Activated CD4-positive, alpha-beta T cell treated with anti-CD3 and anti-CD28 coated beads for 1 hour (primary cell): ENCODE results near the gene OIP5.
"Not testable (repeated sequence)": the region's sequence is repeated elsewhere in the genome, so short reads cannot be mapped to it uniquely, and the experiment has no call there.

Experiments used
- DNase-seq: peaks from one replicate; pipeline ENCODE4 v3.0.0-alpha.2; 2020

OIP5 gene

DNA sequence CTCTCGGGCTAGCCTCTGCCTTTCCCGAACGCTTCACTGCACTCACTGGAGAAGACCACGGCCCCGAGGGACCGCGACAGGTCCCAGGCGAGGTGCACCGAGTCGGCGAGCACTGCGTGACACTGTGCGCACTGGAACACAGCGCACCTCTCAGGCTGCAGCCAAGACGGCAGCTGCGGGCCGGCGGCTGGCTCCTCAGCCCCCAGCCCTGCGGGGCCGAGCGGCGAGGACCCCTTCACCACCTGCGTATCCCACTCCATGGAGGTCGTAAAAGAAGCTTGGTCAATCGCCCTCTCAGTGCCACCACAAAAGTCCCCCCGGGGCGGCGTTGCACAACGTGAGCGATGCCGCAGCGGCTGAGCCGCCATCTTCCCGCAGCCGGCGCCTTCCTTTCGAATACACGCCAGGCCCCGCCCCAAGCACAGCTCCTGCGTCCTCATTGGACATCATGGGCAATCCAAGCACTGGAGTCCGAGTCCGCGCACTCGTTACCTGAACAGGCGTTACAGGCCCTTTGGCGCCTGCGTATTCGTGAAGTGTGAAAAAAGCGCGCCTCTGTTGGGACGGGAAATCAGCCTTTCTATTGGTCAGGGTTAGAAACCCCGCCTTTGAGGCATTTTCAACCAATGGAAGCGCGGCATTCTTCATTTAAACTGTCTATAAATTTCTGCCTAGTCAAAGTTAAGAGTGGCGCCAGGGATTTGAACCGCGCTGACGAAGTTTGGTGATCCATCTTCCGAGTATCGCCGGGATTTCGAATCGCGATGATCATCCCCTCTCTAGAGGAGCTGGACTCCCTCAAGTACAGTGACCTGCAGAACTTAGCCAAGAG lies at the start of gene OIP5, which contains the start of gene NUSAP1:
Gene OIP5, minus strand, starts transcription at position 398 of the 832 bp plus-strand sequence. Its CDS starts 30 bp downstream, at position 368.
Gene NUSAP1, plus strand, starts transcription at position 688 of the 832 bp plus-strand sequence. Its CDS starts 77 bp downstream, at position 765.
- DNase-seq, result peak; percentile 96

DNA sequence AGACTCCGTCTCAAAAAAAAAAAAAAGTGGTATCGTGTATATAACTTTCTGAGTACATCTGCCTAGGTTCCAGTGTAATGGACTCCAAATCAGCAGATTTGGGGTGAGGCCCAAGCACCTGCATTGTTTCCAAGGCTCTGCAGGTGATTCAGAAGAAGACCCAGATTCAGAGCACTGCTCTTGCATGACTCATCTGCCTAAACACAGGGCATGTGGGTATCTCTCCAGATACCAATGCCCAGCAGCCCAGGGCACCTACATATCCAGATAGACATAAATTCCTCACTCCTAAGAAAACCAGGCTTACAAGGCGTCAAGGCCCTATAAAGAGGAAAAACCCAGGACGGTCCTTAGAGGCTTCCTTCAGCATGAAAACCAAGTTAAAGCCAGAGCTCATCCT lies 45.6 kb upstream of the OIP5 start:
- no peak for DNase-seq

DNA sequence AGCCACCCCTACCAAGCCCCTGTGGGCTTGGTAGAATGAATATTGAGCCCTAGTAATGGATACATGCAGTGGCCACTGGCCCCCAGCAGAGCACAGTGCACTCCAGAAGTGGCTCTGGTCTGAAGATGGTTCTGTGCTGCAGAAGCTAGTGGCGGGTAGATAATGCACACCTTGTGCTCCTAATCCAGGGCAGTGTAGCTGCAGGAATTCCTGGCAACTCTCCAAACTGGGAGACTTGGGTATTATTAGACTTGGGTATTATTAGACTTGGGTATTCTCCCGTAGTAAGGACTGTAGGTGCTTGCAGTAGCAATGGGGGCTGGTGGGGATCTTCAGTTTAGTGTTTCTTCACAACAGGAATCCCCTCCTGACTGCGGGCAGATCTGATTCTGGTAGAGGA lies 35.0 kb upstream of the OIP5 start:
- DNase-seq, result no peak

DNA sequence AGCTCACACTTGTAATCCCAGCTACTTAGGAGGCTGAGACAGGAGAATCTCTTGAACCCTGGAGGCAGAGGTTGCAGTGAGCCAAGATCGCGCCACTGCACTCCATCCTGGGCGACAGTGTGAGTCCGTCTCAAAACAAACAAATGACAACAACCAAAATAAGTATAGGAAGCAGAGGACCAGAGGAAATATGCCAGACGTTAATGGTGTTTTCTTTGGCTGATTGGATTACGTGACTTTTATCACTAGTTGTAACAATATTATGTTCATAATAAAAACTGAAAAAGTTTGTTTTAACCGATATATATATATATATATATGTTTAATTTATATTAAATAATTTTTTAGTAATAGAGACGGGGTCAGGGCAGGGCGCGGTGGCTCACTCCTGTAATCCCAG lies 22.0 kb upstream of the OIP5 start:
- no peak for DNase-seq

DNA sequence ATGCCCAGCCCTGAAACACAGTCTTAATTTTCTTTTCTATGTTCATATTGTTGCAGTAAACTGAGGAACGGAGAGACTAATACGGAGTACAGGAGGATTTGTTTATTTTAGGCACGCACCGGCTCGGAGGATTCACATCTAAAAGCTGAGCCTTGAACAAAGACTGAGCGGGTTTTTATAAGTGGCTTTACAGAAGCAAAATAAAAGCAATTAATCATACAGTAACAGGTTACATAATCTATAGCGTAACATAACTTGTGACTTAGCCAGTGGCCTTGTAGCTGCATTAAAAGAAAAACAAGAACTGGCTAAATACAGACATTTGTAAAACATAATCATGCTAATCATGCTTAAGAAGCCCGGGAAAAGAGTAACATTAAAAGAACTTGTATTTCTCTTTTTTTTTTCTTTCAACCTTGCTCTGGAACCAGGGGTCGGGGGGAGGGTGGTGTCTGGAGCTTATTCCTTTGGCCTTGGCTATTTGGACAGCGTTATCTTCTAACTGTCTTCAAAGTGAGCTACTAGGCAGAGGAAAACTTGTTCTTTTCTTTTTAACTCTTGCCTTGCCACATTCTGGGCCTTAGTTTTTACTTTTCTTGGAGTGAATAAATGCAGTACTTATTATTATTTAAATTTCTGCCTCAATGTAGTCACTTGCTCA lies 17.8 kb upstream of the OIP5 start:
- DNase-seq, result no peak

DNA sequence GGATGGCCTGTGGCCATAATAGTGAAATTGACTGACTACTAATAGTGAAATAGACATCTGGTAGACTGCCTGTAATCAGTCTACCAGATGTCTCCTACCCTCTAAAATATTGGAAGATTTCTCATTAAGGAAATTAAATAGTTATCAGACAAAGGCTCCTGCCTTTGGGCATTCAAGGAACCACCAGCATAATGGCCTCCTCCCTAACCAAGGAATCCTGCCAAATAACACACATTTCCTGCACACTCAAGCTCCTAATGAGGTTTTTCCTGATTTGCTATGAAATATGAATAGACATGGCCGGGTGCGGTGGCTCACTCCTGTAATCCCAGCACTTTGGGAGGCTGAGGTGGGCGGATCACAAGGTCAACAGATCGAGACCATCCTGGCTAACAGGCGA lies 14.8 kb upstream of the OIP5 start:
- DNase-seq, result no peak

DNA sequence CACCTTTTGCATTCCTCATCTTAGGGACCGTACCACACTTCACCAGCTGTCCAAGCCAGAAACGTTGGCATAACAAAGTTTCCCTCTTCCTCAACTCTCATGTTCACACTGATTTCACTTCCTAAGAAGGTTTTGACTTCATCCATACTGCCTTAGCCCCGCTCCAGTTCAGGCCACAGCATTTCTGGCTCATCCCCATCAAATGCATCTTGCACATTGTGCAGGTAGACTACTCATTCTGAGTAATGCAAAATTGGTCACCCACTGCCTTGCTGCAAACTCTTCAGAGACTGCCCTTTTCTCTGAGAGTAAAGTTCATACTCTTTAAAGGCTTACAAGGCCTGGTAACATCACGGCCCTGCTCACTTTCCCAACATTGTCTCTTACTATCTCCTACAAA lies 9.1 kb upstream of the OIP5 start:
- DNase-seq, result no peak

DNA sequence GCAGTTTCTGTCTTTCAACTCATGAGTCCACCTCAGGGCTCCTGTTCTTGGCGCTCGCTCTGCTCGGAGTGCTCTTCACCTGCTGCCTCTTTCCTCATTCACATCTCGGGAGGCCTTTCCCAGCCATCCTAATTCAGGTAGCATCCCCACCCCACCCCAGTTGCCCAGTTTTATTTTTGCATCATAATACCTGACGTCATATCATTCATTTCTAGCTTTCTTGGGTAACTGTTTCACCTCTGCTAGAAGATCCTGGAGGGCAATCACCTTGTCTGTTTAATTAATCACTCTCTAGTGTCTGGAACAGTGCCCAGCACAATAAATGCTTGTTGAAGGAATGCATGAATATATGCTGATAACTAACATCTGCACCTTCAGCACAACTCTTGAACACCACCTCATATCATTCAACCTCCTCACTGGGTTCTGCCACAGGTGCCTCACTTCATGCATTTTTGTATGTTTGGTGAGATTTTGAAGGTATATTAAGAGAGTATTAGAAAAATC lies 7.9 kb upstream of the OIP5 start:
- DNase-seq, result no peak

DNA sequence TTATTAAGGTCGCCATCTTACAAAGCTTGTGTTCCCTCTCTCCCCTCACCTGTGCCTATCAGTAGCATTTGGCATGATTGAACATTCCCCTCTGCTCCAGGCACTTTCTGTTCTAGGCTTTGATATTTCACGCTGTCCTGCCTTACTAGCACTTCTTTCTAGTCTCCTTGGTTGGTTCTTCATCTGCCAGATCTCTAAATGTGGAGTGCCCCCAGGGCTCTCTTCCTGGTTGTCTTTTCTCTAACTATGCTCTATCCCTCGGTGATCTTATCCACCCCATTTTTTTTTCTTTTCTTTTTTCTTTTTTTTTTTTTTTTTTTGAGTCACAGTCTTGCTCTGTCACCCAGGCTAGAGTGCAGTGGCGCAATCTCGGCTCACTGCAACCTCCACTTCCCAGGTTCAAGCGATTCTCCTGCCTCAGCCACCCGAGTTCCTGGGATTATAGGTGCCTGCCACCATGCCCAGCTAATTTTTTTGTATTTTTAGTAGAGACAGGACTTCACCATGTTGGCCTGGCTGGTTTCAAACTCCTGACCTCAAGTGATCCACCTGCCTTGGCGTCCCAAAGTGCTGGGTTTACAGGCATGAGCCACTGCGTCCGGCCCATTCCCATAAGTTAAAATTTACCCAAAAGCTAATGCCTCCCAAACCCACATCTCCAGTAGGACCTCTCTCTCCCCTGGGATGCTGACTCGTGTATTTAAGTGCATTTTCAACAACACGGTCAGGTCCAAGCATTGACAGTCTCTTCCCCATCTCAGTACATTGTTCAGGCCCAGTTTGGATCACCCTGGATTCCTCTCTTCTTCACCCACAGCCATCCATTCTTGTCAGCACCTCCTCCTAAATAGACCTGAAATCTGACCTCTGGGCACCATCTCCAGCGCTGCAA lies 5.5 kb upstream of the OIP5 start:
- no peak for DNase-seq

DNA sequence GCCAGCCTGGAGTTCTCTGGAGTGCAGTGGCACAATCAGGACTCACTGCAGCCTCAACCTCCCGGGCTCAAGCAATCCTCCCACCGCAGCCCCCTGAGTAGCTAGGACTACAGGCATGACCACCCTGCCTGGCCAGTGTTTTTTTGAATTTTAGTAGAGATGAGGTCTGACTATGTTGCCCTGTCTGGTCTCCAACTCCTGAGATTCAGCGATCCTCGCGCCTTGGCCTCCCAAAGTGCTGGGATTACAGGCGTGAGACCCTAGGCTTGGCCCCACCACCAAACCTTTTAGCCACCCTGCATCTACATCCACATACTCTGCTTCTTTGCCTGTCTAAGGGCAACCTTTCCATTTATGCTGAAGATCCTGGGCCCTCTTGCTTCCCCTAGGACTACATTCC lies 4.7 kb upstream of the OIP5 start:
- no peak for DNase-seq

DNA sequence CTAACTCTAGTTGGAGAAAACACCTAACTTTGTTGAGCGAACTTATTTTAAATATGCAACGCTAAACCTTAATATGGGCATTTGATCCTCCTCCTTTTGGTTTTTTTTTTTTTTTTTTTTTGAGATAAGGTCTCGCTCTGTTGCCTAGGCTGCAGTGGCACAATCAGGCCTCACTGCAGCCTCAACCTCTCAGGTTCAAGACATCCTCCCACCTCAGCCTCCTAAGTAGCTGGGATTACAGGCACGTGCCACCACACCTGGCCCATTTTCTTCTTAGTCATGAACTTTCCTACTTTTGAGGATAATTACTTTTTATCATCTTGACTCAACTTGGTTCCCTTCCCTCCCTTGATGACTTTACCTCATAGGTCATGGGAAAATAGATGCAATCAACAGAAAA lies 4.2 kb upstream of the OIP5 start:
- DNase-seq, result no peak

DNA sequence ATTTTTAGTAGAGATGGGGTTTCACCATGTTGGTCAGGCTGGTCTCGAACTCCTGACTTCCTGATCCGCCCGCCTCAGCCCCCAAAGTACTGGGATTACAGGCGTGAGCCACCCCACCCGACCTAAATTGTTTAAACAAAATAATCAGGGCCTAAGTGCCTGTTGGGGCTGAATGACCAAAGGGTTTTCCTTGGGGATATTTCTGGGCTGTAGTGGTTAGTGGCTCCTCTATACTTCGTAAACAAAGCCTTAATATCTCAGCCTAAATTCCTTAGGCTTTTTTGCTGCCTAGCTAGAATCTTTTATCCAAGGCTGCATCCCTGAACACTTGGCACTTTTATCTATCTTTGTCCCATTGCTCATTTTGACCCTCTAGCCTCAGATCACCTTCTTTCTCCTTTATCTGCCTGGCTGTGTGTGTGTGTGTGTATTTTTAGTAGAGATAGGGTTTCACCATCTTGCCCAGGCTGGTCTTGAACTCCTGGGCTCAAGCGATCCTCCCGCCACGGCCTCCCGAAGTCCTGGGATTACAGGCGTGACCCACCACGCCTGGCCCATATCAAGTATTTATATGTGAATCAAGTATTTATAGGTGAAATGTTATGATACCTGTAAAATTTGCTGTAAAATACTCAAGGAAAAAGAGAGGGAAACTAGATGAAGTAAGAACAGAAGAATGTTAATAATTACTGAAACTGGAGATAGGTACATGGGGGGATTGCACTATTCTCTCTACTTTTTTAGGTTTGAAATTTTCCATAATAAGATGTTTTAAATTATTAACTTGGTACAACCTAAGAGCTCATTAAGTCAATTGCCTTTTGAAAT lies 2.1 kb upstream of the OIP5 start:
- DNase-seq, result no peak

DNA sequence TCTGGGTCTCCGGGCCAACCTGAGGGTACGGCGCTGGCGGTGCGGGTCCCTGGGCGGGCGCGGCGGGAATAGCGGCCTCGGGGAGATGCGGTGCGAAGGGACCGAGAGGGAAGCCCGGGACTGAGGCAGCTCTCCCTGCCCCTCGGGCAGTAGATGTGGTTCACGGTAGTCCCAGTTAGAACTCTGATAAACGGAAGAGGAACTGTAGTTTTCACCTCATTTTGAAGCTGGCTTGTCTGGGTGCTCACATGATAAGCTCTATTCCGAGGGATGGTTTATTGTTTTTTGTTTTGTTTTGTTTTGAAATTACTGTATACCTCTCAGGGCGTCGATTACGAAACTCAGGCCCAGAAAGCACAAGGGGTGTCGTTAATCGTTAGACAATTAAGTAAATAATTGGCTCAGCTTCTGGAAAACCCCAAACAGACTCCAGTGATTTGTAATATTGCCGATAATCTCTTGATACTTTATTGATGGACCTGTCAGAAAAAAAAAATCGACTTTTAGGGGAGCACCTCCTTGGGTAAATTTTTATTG lies 703 bp upstream of the OIP5 start:
- DNase-seq, result no peak

DNA sequence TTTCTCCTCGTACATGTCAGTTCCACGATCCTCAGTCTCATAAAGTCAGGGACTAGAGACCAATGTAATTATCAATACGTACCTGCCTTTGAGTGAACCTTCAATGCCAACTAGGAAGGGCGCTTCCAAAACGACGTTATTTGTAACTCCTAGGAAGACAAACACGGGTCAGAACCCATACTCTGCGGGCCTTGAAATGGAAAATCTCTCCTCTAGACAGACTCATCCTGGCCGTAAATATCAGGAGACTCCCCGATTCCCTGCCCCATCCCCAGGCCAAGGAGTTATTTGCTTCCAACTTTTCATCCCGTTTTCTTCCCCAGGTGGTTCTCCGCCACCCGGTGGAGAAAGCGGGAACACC lies 578 bp downstream of the OIP5 start:
- DNase-seq, result no peak

DNA sequence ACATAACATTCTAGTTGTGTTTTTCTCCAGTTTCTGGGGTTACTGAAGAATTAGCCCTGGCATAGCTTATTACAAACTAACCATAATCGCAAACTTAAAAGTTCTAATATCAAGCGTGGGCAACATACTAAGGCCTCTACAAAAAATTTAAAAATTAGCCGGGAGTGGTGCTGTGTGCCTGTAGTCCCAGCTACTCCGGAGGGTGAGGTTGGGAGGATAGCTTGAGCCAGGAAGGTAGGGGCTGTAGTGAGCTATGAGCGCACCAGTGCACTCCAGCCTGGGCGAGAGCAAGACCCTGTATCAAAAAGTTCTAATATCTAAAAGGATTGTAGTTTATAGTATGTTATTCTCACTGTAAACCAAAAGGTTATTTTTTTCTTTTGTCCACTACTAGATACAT lies 1.1 kb downstream of the OIP5 start:
- DNase-seq, result no peak

DNA sequence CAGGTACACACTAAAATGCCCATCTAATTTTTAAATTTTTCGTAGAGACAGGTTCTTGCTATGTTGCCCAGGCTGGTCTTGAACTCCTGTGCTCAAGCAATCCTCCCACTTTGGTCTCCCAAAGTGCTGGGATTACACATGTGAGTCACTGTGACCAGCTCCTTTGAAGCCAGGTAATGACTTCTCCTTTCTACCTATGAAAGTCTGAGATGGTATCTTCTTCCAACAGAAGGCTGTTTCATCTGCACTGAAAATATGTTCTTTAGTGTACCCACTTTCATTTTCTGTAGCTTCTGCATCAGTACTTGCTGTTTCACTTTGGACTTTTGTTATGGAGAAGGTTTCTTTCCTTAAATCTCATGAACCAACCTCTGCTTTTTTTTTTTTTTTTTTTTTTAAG lies 8.8 kb downstream of the OIP5 start:
- DNase-seq, result no peak

DNA sequence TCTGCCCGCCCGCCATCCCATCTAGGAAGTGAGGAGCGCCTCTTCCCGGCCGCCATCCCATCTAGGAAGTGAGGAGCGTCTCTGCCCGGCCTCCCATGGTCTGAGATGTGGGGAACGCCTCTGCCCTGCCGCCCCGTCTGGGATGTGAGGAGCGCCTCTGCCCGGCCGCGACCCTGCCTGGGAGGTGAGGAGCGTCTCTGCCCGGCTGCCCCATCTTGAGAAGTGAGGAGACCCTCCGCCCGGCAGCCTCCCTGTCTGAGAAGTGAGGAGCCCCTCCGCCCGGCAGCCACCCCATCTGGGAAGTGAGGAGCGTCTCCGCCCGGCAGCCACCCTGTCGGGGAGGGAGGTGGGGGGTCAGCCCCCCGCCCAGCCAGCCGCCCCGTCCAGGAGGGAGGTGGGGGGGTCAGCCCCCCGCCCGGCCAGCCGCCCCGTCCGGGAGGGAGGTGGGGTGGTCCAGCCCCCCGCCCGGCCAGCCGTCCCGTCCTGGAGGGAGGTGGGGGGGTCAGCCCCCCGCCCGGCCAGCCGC lies 11.5 kb downstream of the OIP5 start:
- DNase-seq, result not testable (repeated sequence)

DNA sequence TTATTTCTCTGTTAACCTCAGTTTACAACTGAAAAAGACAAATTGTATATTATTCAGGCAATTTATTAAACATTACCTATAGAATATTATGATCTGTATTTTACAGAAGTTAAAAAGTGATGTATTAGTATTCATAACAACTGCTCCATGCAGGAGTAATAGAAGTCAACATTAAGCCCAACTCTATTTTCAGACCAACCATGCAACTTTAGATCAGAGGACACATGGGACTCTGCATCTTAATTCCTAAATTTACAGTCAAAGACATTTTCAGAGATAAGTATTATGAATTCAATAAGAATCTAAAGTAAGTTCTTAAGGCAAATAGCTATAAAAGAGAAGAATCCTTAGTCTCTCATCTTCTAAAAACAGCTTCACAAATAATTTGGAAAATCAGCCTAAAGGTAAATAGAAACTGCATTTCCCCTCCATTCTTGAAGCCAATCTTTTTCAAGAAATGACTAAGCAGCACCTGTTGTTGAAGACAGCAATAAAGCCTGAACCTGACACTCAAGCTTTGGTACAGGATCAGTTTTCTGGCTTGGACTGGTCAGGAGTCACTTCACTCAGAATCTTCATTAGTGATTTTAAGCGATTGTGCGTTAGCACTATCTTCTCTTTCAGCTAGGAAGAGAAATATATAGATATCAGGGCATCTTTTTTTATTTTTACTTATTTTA lies 23.0 kb downstream of the OIP5 start:
- DNase-seq, result no peak

DNA sequence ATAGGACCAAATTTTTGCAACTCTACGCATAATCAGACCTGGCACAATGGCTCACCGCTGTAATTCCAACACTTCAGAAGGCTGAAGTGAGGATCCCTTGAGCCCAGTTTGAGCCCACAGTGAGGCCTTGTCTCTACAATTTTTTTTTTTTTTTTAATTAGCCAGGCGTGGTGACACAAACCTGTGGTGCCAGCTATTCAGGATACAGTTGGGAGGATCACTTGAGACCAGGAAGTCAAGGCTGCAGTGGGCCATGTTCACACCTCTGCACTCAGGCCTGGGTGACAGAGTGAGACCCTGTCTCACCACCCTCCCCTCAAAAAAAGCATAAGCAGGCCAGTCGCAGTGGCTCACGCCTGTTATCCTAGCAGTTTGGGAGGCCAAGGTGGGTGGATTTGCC lies 24.7 kb downstream of the OIP5 start:
- DNase-seq, result no peak

DNA sequence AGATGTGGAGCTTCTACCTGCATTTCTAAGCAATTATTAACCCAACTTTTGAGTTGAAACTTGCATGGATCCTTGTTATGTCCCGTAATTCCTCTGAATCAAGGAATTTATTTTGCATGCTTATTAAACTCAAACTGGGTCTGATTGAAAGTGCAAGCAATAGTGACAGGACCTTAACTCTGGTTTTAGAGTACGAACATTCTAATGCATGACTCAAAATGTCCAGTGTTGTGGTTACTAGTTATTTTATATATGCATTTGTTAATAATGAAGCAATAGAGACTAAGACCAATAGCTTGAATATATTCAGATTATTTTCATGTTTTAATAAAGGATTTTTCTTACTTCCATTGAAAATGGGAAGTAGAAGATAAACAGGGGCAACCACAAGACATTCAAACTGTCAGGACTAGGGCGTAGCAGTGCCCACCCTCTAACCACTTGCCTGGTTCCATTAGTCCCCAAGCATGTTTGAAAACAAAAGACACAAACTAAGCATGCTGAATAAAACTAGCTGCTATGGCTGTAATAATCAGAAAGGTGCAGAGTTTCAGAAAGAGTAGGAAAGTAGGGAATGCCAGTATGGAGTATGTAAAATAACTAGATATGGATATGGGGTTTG lies 28.1 kb downstream of the OIP5 start:
- no peak for DNase-seq

DNA sequence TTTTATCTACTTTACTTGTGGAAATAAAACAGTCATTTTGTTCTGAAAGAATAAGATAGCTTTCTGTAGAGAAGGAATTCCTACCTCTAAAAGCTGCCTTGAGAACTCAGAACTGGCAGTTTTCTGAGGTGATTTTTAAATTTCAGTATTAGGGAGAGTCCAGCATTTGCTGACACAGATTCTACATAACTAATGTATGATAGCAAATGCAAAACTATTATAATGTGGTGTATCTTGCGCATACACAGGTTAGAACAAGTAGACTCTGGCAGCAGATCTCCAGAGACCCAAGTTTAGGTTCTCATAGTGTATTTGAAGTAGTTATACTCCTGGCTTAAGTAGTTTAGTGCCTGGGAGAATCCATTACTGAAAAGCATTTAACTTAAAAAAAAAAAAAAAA lies 30.8 kb downstream of the OIP5 start:
- no peak for DNase-seq
